T1000 (cell line): ENCODE results near the gene PSME1.

ENCODE experiments used
- DNase-seq: peaks from one replicate; lab custom pipeline; 2025; ENCODE audit warnings: mixed read lengths; lab: John Stamatoyannopoulos, UW

PSME1 gene

GRCh38 chr14:24146978-24147760 is 11.2 kb downstream of the PSME1 start, which contains the start of gene RNF31:
RNF31 (plus strand) TSS chr14:24147498; CDS start chr14:24147699, 201 bp downstream.
- peak; percentile 91 for DNase-seq

- DNase-seq: no peak
Measured at GRCh38 chr14:24147761-24148428, 11.9 kb downstream of the PSME1 start.

- no peak for DNase-seq
Measured at GRCh38 chr14:24149302-24149969, 13.4 kb downstream of the PSME1 start.

GRCh38 chr14:24150061-24150460 is 14.1 kb downstream of the PSME1 start:
- DNase-seq: no peak

- no peak for DNase-seq
Measured at GRCh38 chr14:24150567-24150966, 14.6 kb downstream of the PSME1 start.

- DNase-seq: no peak
Measured at GRCh38 chr14:24150993-24151392, 15.0 kb downstream of the PSME1 start.

GRCh38 chr14:24151404-24152080 is 15.5 kb downstream of the PSME1 start:
- DNase-seq: no peak

GRCh38 chr14:24155100-24155499 is 19.1 kb downstream of the PSME1 start:
- no peak for DNase-seq

- DNase-seq: no peak
Measured at GRCh38 chr14:24156840-24157239, 20.8 kb downstream of the PSME1 start.

- no peak for DNase-seq
Measured at GRCh38 chr14:24157331-24157730, 21.3 kb downstream of the PSME1 start.

GRCh38 chr14:24159777-24160498 is 23.9 kb downstream of the PSME1 start:
- no peak for DNase-seq

GRCh38 chr14:24160499-24160849 is 24.5 kb downstream of the PSME1 start:
- no peak for DNase-seq

GRCh38 chr14:24160850-24161804 is 25.1 kb downstream of the PSME1 start, which contains the start of gene IRF9:
IRF9 (plus strand) TSS chr14:24161265; CDS start chr14:24162145, 880 bp downstream.
- peak; percentile 92 for DNase-seq

GRCh38 chr14:24162093-24162492 is 26.1 kb downstream of the PSME1 start:
- no peak for DNase-seq

- no peak for DNase-seq
Measured at GRCh38 chr14:24164518-24164991, 28.6 kb downstream of the PSME1 start.

GRCh38 chr14:24165785-24166184 is 29.8 kb downstream of the PSME1 start:
- no peak for DNase-seq

- DNase-seq: no peak
Measured at GRCh38 chr14:24167469-24168114, 31.6 kb downstream of the PSME1 start.

- DNase-seq: no peak
Measured at GRCh38 chr14:24171422-24172260, 35.6 kb downstream of the PSME1 start, which contains the start of gene REC8. REC8 (plus strand) TSS chr14:24172080; CDS start chr14:24172553, 473 bp downstream.
